Measurements from ENCODE around the gene PLEKHA1.

DNA sequence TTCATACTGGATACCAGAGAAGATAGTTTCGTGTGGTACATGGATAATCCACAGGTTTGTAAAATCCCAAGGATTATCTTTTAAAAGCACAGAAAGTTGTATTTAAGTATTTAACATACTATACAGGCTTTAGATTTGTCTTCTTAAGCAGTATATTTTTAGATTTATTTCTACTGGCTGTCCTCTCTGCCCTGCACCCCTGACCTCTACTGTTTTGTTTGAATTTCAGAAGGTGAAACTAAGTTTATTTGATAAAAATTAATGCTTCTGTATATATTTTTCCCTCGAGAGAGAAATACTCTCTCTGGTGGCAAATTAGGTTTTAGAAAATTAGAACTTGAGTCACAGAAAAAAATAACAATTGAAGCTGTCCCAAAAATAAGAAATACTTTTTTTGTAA lies 18.8 kb downstream of the PLEKHA1 start:
- TF ChIP-seq, protein P1, sequence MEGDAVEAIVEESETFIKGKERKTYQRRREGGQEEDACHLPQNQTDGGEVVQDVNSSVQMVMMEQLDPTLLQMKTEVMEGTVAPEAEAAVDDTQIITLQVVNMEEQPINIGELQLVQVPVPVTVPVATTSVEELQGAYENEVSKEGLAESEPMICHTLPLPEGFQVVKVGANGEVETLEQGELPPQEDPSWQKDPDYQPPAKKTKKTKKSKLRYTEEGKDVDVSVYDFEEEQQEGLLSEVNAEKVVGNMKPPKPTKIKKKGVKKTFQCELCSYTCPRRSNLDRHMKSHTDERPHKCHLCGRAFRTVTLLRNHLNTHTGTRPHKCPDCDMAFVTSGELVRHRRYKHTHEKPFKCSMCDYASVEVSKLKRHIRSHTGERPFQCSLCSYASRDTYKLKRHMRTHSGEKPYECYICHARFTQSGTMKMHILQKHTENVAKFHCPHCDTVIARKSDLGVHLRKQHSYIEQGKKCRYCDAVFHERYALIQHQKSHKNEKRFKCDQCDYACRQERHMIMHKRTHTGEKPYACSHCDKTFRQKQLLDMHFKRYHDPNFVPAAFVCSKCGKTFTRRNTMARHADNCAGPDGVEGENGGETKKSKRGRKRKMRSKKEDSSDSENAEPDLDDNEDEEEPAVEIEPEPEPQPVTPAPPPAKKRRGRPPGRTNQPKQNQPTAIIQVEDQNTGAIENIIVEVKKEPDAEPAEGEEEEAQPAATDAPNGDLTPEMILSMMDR (IDR thresholded peaks at IDR 0.05): no peak
- TF ChIP-seq RXRA (IDR thresholded peaks at IDR 0.05; ENCODE audit: borderline replicate concordance, low read depth): no peak
- TF ChIP-seq, protein P2, sequence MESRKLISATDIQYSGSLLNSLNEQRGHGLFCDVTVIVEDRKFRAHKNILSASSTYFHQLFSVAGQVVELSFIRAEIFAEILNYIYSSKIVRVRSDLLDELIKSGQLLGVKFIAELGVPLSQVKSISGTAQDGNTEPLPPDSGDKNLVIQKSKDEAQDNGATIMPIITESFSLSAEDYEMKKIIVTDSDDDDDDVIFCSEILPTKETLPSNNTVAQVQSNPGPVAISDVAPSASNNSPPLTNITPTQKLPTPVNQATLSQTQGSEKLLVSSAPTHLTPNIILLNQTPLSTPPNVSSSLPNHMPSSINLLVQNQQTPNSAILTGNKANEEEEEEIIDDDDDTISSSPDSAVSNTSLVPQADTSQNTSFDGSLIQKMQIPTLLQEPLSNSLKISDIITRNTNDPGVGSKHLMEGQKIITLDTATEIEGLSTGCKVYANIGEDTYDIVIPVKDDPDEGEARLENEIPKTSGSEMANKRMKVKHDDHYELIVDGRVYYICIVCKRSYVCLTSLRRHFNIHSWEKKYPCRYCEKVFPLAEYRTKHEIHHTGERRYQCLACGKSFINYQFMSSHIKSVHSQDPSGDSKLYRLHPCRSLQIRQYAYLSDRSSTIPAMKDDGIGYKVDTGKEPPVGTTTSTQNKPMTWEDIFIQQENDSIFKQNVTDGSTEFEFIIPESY (IDR thresholded peaks at IDR 0.05; ENCODE audit: borderline replicate concordance, low read depth): no peak
- TF ChIP-seq, protein P3, sequence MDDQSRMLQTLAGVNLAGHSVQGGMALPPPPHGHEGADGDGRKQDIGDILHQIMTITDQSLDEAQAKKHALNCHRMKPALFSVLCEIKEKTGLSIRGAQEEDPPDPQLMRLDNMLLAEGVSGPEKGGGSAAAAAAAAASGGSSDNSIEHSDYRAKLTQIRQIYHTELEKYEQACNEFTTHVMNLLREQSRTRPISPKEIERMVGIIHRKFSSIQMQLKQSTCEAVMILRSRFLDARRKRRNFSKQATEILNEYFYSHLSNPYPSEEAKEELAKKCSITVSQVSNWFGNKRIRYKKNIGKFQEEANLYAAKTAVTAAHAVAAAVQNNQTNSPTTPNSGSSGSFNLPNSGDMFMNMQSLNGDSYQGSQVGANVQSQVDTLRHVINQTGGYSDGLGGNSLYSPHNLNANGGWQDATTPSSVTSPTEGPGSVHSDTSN (IDR thresholded peaks at IDR 0.05): no peak
- TF ChIP-seq FOXM1 (IDR thresholded peaks at IDR 0.05; ENCODE audit: low read depth): no peak
- TF ChIP-seq, protein P4, sequence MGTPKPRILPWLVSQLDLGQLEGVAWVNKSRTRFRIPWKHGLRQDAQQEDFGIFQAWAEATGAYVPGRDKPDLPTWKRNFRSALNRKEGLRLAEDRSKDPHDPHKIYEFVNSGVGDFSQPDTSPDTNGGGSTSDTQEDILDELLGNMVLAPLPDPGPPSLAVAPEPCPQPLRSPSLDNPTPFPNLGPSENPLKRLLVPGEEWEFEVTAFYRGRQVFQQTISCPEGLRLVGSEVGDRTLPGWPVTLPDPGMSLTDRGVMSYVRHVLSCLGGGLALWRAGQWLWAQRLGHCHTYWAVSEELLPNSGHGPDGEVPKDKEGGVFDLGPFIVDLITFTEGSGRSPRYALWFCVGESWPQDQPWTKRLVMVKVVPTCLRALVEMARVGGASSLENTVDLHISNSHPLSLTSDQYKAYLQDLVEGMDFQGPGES (IDR thresholded peaks at IDR 0.05; ENCODE audit: low read depth, low read length): no peak
- TF ChIP-seq, protein P5, sequence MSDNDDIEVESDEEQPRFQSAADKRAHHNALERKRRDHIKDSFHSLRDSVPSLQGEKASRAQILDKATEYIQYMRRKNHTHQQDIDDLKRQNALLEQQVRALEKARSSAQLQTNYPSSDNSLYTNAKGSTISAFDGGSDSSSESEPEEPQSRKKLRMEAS (IDR thresholded peaks at IDR 0.05; ENCODE audit: low read depth): no peak
- no peak for TF ChIP-seq EP300 (IDR thresholded peaks at IDR 0.05; ENCODE audit: borderline replicate concordance in 1 of 2, low read depth in 1 of 2, low read length in 1 of 2)
- no peak for TF ChIP-seq GABPA (IDR thresholded peaks at IDR 0.05; ENCODE audit: low read depth)
- no peak for TF ChIP-seq TAF1 (IDR thresholded peaks at IDR 0.05; ENCODE audit: borderline replicate concordance, low read depth, low read length)
- TF ChIP-seq, protein P6, sequence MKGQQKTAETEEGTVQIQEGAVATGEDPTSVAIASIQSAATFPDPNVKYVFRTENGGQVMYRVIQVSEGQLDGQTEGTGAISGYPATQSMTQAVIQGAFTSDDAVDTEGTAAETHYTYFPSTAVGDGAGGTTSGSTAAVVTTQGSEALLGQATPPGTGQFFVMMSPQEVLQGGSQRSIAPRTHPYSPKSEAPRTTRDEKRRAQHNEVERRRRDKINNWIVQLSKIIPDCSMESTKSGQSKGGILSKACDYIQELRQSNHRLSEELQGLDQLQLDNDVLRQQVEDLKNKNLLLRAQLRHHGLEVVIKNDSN (IDR thresholded peaks at IDR 0.05; ENCODE audit: borderline replicate concordance, low read depth): no peak
- no peak for TF ChIP-seq JUND (IDR thresholded peaks at IDR 0.05)
- TF ChIP-seq, protein P7, sequence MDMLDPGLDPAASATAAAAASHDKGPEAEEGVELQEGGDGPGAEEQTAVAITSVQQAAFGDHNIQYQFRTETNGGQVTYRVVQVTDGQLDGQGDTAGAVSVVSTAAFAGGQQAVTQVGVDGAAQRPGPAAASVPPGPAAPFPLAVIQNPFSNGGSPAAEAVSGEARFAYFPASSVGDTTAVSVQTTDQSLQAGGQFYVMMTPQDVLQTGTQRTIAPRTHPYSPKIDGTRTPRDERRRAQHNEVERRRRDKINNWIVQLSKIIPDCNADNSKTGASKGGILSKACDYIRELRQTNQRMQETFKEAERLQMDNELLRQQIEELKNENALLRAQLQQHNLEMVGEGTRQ (IDR thresholded peaks at IDR 0.05; ENCODE audit: borderline replicate concordance, low read depth, low read length): no peak
- TF ChIP-seq SIN3A (IDR thresholded peaks at IDR 0.05; ENCODE audit: borderline replicate concordance, low read depth, low read length): no peak
